GM20431 (cell line): ENCODE measurements around the gene UBTF.
"Not testable (repeated sequence)": the region's sequence is repeated elsewhere in the genome, so short reads cannot be mapped to it uniquely, and the experiment has no call there.

Source experiments
- in situ Hi-C: fragments of 300-500 bp; cut with MseI, MboI; formaldehyde crosslinking; loops from one replicate; pipeline ENCODE4 v1.15.0; 2020; ENCODE audit warnings: low sequenced_read_pairs; ENCODE audit not compliant: unreplicated experiment

The UBTF gene

DNA sequence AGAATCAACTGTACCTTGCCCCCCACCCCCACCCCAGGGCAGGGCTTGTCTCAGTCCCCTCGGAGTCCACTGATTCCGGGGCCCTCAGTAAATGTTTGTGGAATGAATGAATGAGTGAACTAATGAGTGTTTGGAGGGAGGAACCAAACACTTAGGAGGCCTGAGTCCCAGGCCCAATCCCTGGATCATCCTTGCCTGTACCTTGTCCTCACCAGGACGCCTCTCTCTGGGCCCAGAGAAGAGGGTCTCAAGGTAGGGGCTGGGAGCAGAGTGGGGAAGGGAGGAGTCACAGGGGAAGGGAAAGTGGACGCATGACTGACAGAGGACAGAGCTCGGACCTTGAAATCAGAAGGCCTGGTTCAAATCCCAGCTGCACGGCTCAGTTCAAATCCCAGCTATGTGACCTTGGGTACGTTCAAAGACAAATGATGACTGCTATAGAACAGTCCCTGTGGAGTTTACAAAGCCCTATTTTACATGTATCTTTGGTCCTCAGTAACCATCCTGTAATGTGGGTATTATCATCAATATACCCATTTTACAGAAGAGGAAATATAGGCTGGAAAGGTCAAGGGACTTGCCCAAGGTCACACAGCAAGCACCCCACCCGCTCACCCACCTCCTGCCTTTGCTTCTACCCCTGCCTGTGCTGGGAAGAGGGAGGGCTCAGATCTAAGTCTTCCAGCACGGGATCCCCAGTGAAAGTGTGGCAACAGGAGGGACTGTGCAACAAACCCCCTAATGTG, 30.2 kb upstream of the UBTF start:
- in situ Hi-C loops, result loop anchor here (10.0 kb wide), 1 partner anchor 65 kb away; no protein-coding TSS in a partner anchor

DNA sequence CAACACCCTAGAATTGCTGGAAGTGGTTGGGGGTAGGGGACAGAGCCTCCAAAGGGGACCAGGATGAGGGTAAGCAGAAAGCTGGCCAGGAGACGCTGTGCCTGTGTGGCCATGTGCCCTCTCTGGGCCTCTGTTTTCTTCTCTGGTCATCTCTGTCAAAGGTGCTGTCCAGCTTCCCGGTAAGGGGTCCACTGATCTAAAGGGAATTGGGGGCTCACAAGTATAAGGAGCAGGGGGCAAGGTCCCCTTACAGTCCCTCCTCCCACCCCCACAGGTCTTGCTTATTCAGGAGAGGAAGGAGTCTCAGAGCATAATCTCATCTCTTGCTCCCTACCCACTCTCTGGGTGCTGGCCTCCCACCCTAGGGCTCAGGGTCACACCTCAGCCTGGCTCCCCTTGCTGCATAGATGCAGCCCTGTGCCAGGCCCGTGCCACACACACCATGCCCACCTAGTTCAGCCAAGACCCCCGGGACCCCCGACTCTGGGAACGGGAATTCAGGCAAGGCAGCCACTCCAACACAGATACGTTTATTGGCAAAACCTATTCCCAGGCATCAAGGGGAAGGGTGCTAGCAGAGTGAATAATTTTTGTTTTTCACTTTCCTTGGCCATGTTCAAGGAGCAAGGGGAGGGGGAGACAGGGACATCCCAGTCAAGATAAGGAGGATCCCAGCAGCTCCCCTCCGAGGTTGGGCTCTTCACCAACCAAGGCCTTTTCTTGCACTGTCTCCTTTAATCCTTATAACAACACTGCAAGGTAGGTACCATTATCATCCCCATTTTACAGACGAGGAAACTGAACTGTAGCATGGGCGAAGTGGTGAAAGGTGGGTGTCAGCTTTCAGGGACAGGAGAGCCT, 28.6 kb upstream of the UBTF start:
- in situ Hi-C loops, result no loop called here

DNA sequence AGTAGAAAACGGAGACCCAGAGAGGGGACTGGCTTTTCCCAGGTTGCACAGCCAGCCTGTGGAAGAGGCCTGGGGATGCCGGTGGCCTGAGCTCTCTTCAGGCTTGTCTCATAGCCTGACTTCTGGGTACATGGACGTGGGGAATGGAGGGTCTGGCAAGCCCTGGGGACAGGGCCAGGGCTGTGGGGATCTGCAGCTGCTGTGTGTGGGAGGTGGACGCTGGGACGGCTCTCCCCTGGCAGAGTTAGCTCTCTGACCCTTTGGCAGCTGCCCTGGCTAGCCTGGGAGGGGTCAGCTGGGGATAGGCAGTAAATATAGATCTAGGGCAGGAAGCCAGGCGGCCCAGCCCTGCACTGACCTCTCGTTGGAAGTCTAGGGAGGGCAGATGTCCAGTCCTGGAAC, 28.0 kb upstream of the UBTF start:
- in situ Hi-C loops, result no loop called here

DNA sequence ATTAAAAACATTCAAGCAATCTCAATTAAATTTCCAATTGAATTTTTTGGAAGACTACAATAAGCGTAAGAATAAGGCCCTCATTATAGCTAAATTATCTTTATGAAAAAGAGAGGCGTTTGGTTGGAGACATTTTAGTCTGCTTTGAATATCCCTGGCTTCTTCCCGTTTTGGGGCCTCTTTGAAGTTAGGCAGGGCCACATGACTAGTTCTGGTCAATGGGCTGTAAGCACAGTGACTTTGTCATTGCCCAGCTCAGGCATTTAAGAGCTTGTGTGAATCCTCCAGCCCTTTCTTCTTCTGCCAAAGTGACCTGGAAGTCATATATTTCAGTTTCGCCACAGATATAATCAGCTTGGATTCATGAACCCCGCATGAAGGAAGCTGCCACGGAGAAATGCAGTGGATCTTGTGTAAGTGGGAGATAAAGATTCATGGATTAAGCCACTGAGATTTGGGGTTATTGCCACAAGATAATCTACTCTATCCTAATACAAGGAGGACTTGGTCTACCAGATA, 21.7 kb upstream of the UBTF start:
- in situ Hi-C loops, result no loop called here

DNA sequence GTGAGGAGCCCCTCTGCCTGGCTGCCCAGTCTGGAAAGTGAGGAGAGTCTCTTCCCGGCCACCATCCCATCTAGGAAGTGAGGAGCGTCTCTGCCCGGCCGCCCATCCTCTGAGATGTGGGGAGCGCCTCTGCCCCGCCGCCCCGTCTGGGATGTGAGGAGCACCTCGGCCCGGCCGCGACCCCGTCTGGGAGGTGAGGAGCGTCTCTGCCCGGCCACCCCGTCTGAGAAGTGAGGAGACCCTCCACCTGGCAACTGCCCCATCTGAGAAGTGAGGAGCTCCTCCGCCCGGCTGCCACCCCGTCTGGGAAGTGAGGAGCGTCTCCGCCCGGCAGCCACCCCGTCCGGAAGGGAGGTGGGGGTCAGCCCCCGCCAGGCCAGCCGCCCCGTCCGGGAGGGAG, 18.4 kb upstream of the UBTF start:
- in situ Hi-C loops, result not testable (repeated sequence)

- in situ Hi-C loops, result no loop called here
These were observed 17.0 kb upstream of the UBTF start for GRCh38 chr17:44236444-44236991.

GRCh38 chr17:44235583-44235936, 16.1 kb upstream of the UBTF start:
- in situ Hi-C loops, result no loop called here

DNA sequence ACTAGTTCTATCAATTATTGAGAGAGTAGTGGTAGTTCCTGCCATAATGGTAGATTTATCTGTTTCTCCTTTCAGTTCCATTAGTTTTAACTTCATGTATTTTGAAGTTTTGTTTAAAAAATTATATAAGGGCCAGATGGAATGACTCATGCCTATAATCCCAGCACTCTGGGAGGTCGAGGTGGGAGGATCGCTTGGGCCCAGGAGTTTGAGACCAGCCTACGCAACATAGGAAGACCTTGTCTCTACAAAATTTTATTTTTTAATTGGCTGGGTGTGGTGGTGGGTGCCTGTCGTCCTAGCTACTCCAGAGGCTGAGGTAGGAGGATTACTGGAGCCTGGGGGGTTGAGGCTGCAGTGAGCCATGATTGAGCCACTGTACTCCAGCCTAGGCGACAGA, 14.1 kb upstream of the UBTF start:
- in situ Hi-C loops, result no loop called here

DNA sequence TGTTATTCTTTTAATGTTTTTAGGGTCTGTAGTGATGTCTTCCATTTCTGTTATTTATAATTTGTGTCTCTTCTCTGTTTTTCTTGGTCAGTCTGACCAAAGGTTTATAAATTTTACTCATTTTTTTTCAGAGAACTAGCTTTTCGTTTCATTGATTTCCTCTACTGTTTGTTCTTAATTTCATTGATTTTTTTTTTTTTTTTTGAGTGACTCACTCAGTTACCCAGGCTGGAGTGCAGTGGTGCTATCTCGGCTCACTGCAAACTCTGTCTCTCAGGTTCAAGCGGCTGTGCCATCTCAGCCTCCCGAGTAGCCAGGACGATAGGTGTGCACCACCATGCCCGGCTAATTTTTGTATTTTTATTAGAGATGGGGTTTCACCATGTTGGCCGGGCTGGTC, 12.6 kb upstream of the UBTF start:
- in situ Hi-C loops, result no loop called here

DNA sequence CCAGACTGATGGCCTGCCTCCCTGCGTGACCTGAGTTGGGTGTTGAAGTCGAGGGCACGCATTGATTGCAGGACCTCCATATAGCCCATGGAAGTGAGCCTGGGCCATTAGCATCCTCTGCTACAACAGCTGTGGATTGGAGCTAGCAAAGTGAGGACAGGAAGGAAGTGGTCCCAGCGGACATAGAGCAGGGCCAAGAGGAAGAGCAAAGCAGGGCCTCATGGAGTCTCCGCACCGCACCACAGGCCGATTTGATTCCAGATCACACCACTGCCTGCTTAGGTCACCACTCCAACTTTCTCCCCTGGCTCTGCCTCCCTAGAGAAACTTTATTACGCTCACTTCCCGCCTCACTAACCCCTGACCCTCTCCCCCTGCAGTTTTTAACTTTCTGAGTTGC, 10.7 kb upstream of the UBTF start:
- in situ Hi-C loops, result no loop called here

- in situ Hi-C loops, result no loop called here
These were observed 9.6 kb upstream of the UBTF start for GRCh38 chr17:44229090-44229489.

GRCh38 chr17:44223541-44224071, 4.1 kb upstream of the UBTF start:
- in situ Hi-C loops, result no loop called here

- in situ Hi-C loops, result no loop called here
These were observed 2.8 kb upstream of the UBTF start for GRCh38 chr17:44222112-44222869.

- in situ Hi-C loops, result no loop called here
These were observed 2.3 kb upstream of the UBTF start for GRCh38 chr17:44221862-44222111.

GRCh38 chr17:44221084-44221861, 1.8 kb upstream of the UBTF start:
- in situ Hi-C loops, result no loop called here

DNA sequence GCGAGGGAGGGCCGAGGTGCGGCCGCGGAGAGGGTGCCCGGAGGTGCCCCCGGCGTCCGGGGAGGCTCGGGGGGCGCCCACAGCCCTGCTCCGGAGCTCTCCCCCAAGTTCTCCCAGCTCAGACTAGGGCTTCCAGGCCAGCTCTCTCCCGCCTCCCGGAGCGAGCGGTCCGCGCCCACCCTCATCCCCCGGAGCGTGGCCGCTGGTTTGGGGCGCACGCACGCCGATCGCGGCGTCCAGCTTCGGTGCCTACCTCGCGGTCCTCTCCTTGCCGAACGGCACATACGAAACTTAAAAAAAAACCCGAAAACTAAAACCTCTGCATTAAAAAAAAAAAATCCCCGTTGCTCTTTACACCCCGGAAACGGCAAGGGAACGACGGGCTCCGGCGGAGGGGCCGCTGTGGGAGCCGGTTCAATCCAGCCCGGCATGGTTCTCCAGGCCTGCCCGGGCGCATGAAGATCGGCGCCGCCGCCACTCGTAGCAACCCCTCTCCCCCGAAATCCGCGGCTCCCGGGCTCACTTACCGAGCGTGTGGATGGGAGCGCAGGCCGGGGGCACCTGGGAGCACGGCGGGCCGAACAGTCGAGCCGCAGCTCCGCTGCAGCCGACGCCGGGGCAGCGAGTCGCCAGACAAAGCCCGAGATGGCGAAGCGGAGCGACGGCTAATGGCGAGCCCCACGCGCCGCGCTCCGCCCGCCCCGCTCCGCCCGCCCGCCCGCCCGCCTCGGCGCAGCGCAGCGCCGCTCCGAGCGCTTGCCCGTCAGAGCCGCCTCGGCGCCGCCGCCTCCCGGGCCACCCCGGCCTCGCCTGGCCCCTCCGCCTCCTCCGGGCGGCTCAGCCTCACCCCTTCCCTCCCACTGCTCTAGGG, 973 bp upstream of the UBTF start:
- in situ Hi-C loops, result no loop called here

DNA sequence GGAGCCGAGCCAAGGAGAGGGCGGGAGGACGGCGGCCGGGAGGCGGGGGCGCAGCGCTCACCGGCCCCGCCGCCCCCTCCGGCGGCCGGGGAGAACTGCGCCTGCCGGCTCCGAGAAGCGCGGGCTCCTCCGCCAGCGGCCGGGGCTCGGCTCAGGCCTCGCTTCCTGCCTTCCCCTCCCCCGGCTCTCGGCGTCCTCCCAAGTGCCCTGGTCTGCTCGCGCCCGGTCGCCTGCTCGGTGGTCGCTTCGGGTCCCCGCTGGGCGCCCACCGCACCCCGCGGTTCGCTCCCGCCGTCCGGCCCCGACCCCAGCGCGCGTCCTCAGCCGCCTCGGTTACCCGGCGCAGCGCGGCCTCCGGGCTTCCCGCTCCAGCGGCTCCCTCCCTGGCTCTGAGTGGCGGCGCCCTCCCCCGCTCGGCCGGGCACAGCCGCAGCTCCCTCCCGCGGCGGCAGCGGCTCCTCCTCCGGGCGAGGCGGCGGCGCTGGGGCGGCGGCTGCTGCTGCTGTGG, 313 bp downstream of the UBTF start:
- in situ Hi-C loops, result no loop called here

- in situ Hi-C loops, result no loop called here
These were observed 949 bp downstream of the UBTF start for GRCh38 chr17:44218344-44219107.
